ENCODE results near the gene NCK2. TPM values are rescaled to one million over a fixed set of nuclear protein-coding genes. Genes with fewer than 3 reads are reported as not detected.

The NCK2 gene
- total RNA-seq, 2 donors from 2014 or later = 31.7 to 39.3 TPM

DNA sequence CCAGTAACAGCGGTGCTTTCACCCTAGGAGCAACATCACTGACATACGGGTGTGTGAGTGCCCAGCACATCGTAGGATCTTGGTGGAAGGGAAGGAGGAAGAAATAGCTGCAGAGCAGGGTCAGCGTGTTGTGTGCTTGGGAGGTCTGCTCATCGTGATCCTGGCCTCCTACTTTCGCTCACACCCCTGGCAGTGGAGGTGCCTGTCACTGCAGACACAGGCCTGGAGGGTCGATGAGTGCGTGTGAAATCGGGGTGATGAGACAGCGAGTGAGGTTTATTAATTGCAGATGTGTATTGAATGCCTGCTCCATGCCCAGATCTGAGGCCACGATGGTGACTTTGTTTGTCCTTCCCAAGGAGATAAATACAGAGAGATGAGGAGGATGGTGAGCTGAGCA is 126.1 kb downstream of the NCK2 start:
- no peak overlapping the region for H3K4me3 ChIP-seq
- peaks cover 0 to 43% of the 10 kb centered on the region in 2 donors for H3K4me1 ChIP-seq
- H3K27me3 ChIP-seq = no peaks in the 10 kb centered on the region
- H3K9me3 ChIP-seq = no peaks in the 10 kb centered on the region
- TF ChIP-seq, protein P1, sequence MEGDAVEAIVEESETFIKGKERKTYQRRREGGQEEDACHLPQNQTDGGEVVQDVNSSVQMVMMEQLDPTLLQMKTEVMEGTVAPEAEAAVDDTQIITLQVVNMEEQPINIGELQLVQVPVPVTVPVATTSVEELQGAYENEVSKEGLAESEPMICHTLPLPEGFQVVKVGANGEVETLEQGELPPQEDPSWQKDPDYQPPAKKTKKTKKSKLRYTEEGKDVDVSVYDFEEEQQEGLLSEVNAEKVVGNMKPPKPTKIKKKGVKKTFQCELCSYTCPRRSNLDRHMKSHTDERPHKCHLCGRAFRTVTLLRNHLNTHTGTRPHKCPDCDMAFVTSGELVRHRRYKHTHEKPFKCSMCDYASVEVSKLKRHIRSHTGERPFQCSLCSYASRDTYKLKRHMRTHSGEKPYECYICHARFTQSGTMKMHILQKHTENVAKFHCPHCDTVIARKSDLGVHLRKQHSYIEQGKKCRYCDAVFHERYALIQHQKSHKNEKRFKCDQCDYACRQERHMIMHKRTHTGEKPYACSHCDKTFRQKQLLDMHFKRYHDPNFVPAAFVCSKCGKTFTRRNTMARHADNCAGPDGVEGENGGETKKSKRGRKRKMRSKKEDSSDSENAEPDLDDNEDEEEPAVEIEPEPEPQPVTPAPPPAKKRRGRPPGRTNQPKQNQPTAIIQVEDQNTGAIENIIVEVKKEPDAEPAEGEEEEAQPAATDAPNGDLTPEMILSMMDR (IDR thresholded peaks at IDR 0.05) = no peak
- H3K27ac ChIP-seq = no peak overlapping the region
- no peak for DNase-seq (ENCODE audit: low spot score)
- no peaks in the 10 kb centered on the region for H3K36me3 ChIP-seq

DNA sequence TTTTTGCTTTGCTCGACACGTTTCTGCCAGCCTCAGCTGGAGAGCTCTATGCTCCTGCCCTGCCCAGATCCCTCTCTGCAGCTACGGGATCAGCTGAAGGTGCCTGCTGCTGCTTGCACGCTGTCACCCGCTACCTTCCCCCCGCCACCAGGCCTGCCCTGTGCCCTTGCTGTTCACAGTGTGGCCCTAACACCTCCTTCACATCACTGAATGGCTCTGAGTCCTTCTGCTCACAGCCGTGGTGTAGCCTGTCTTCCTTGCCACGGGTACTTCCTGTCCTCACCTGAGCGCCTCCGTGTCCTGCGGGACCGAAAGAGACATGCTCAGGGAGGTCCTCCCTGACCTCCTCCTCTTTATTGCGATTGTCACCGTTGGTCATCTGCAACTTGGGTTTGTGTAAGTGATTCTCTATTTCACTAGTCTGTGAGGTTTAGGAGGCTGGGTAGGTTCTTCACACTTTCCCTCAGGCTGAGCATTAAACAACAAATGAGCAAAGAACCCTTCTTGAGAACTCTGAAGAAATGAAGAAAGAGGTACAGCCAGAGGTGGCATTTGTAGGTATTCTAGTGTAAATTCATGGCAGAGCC is 127.5 kb downstream of the NCK2 start:
- H3K36me3 ChIP-seq = no peaks in the 10 kb centered on the region
- peaks cover 0 to 40% of the 10 kb centered on the region in 2 donors for H3K4me1 ChIP-seq
- no peak overlapping the region for H3K4me3 ChIP-seq
- H3K9me3 ChIP-seq = no peaks in the 10 kb centered on the region
- DNase-seq (ENCODE audit: low spot score) = no peak
- TF ChIP-seq, protein P1 (IDR thresholded peaks at IDR 0.05) = no peak
- peak overlapping the region in 1 of 2 donors; percentile 20 for H3K27ac ChIP-seq
- H3K27me3 ChIP-seq = no peaks in the 10 kb centered on the region

DNA sequence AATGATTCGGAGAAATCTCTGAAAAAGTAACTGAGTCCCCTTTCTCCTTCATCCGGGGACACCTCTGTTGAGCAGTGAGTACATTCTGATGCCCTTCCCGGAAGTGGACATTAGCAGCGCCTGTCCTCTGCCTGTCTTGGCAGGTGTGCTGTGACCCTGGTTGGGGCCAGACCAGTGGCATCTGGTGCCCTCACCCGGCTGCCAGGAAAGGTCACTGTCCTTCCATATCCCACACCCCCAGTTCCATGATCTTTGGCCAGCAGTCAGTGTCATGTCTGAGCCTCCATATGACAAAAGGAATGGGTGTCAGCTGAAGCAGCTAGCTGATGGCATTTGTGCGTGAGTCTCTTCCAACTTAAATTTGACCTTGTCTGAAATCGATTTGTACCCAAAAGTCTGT is 128.1 kb downstream of the NCK2 start:
- Histone ChIP-seq H3K9me3 (no peaks in the 10 kb centered on the region), H3K4me3 (no peak overlapping the region), H3K36me3 (no peaks in the 10 kb centered on the region), H3K27ac (peak overlapping the region in 1 of 2 donors; percentile 20), H3K4me1 (peaks cover 0 to 34% of the 10 kb centered on the region in 2 donors), H3K27me3 (no peaks in the 10 kb centered on the region)
- TF ChIP-seq, protein P1 (IDR thresholded peaks at IDR 0.05) = no peak
- peak; percentile 21 for DNase-seq (ENCODE audit: low spot score)

DNA sequence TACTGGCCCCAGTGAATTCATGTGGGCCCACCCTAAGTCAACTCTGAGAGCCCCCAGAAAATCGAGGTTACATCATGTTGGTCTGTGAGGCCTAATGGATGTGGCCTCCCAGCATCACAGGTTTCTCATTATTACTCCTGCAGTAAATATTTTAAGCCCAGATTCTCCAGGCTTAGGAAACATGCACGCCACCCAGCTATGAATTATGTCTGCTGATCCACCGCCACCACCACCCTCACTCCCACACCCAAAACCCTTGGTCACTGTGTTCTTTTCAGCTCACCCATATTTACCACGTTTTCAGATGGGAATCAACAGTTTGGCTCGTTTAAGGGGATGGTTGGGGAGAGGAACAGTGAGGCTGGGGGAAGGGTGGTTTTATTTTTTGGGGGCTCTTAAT is 128.6 kb downstream of the NCK2 start:
- Histone ChIP-seq H3K4me1 (peaks cover 0 to 30% of the 10 kb centered on the region in 2 donors), H3K27me3 (no peaks in the 10 kb centered on the region), H3K36me3 (no peaks in the 10 kb centered on the region), H3K4me3 (no peak overlapping the region), H3K9me3 (no peaks in the 10 kb centered on the region), H3K27ac (no peak overlapping the region)
- TF ChIP-seq, protein P1 (IDR thresholded peaks at IDR 0.05) = no peak
- no peak for DNase-seq (ENCODE audit: low spot score)

DNA sequence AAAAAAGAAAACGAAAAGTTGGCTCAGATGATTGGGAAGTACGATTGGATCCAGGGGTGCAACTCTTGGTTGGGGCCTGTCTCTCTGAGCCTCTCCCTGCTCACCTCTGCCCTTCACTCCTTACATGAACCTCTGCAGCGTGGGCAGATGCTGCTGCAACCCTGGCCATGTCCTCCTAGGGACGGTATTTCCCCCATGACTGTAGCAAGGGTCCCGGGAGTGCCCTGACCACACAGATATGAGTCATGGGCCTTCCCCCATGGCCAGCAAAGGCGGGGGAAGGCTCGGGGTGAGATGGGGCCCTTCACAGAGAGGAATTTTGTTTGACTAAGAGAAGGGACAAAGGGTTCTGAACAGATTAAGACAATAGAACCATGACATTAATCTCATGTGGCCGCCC is 129.0 kb downstream of the NCK2 start:
- TF ChIP-seq, protein P1 (IDR thresholded peaks at IDR 0.05) = no peak
- Histone ChIP-seq H3K4me3 (no peak overlapping the region), H3K9me3 (no peaks in the 10 kb centered on the region), H3K36me3 (no peaks in the 10 kb centered on the region), H3K27me3 (no peaks in the 10 kb centered on the region), H3K4me1 (peaks cover 0 to 25% of the 10 kb centered on the region in 2 donors), H3K27ac (no peak overlapping the region)
- no peak for DNase-seq (ENCODE audit: low spot score)

DNA sequence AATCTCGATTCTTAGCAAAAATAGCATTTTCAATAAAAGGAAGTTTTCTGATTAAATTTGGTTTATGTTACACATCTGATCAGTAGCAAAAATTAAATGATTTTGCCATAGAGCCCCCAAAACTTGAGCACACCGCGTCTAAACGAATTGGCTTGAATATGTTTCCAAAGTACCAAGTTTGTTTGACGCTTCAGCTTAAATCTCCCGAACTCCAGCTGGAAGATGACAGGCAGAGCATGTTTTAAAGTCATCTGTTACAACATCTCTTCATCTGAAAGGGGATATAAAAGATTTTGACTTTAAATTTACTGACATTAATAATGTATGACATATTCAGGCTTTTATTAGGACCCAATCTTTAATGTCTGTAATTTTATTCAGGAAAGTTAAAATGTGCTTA is 129.8 kb downstream of the NCK2 start:
- Histone ChIP-seq H3K9me3 (no peaks in the 10 kb centered on the region), H3K4me1 (peaks cover 0 to 22% of the 10 kb centered on the region in 2 donors), H3K36me3 (no peaks in the 10 kb centered on the region), H3K4me3 (no peak overlapping the region), H3K27ac (no peak overlapping the region), H3K27me3 (no peaks in the 10 kb centered on the region)
- no peak for DNase-seq (ENCODE audit: low spot score)
- TF ChIP-seq, protein P1 (IDR thresholded peaks at IDR 0.05) = no peak
